HG03135 (cell line): ENCODE measurements around the gene CEP112.

Source experiments
- ATAC-seq: cut with Tn5 transposase; IDR thresholded peaks from one replicate; pipeline ENCODE4 v1.9.1; 2021; ENCODE audit warnings: mild to moderate bottlenecking, moderate library complexity; ENCODE audit not compliant: unreplicated experiment

Gene CEP112

GRCh38 chr17:65618516-65618915, 573.4 kb downstream of the CEP112 start:
- no peak for ATAC-seq

- ATAC-seq, result no peak
These were observed 574.4 kb downstream of the CEP112 start for GRCh38 chr17:65617496-65617895.

GRCh38 chr17:65609749-65610148, 582.2 kb downstream of the CEP112 start:
- no peak for ATAC-seq

- no peak for ATAC-seq
These were observed 582.6 kb downstream of the CEP112 start for GRCh38 chr17:65609286-65609685.

GRCh38 chr17:65604070-65604469, 587.9 kb downstream of the CEP112 start:
- no peak for ATAC-seq

- no peak for ATAC-seq
These were observed 590.1 kb downstream of the CEP112 start for GRCh38 chr17:65601881-65602280.

- ATAC-seq, result no peak
These were observed 590.8 kb downstream of the CEP112 start for GRCh38 chr17:65601145-65601544.

- no peak for ATAC-seq
These were observed 591.4 kb downstream of the CEP112 start for GRCh38 chr17:65600518-65600917.

GRCh38 chr17:65599650-65600049, 592.3 kb downstream of the CEP112 start:
- ATAC-seq, result no peak

GRCh38 chr17:65598746-65599145, 593.2 kb downstream of the CEP112 start:
- ATAC-seq, result no peak

- no peak for ATAC-seq
These were observed 596.8 kb downstream of the CEP112 start for GRCh38 chr17:65595071-65595656.

GRCh38 chr17:65593855-65594845, 597.8 kb downstream of the CEP112 start:
- ATAC-seq, result no peak

- no peak for ATAC-seq
These were observed 598.7 kb downstream of the CEP112 start for GRCh38 chr17:65593092-65593854.

GRCh38 chr17:65592125-65592965, 599.6 kb downstream of the CEP112 start:
- no peak for ATAC-seq

- ATAC-seq, result no peak
These were observed 602.6 kb downstream of the CEP112 start for GRCh38 chr17:65589321-65589720.

- no peak for ATAC-seq
These were observed 603.6 kb downstream of the CEP112 start for GRCh38 chr17:65588181-65588808.

GRCh38 chr17:65587534-65588180, 604.3 kb downstream of the CEP112 start:
- ATAC-seq, result no peak

- ATAC-seq, result no peak
These were observed 605.0 kb downstream of the CEP112 start for GRCh38 chr17:65586899-65587298.
